ENCODE data around the gene CFAP73.

The CFAP73 gene

DNA sequence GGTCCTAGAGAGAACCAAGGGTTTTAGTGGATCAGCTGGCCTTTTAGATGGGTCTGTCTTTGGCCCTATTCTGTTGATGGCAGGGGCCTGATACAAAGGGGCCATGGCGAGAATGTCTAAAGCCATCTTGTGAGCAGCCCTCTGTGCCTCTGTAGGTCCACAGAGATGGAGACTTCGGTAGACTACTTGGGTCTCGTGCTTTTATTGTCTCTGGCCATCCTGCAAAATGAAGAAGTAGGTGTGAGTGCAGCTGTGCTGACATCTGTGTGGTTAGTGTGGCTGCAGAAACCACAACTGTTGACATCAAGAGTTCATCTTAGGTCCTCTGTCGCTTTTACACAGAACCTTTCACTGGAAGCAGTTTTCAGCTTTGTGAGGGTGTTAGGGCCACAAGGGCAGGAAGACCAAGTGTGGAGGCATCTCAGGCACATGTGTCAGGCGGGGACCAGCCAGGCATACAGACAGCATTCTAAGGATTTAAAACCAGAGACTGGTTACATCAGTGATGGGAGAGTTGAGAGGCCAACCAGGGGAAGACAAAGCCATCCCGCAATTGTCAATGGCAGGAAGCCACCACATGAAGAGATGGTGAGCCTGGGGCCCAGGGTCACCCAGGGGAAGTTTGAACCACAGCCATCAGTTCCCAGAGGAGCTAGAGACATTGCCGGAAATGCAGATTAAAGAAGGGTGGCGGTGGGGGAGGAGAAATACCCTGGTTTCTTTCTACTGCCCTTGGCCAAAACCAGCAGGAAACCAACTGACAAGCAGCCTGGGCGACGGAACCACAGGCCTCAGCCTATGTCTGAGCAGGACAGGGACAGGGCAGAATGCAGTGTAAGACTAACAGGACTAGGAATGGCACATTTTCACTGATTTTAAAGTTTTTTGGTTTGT, 58.8 kb downstream of the CFAP73 start:
- H3K4me3 ChIP-seq (ENCODE audit: low read depth, low read length), result no peak overlapping the region
- TF ChIP-seq, protein P1, sequence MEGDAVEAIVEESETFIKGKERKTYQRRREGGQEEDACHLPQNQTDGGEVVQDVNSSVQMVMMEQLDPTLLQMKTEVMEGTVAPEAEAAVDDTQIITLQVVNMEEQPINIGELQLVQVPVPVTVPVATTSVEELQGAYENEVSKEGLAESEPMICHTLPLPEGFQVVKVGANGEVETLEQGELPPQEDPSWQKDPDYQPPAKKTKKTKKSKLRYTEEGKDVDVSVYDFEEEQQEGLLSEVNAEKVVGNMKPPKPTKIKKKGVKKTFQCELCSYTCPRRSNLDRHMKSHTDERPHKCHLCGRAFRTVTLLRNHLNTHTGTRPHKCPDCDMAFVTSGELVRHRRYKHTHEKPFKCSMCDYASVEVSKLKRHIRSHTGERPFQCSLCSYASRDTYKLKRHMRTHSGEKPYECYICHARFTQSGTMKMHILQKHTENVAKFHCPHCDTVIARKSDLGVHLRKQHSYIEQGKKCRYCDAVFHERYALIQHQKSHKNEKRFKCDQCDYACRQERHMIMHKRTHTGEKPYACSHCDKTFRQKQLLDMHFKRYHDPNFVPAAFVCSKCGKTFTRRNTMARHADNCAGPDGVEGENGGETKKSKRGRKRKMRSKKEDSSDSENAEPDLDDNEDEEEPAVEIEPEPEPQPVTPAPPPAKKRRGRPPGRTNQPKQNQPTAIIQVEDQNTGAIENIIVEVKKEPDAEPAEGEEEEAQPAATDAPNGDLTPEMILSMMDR (IDR thresholded peaks at IDR 0.05; ENCODE audit: low read depth, low read length), result no peak
